Stimulated activated CD4-positive, alpha-beta T cell treated with anti-CD3 and anti-CD28 coated beads, TNF-alpha, amount 100 ng/mL, for 24 hours (primary cell): ENCODE measurements around the gene CDS2.

Source experiments
- DNase-seq, 3 experiments: peaks; one replicate each; pipeline ENCODE4 v3.0.0-alpha.2; 2020; ENCODE audit warnings: low read depth in 3 of 3

Gene CDS2

DNA sequence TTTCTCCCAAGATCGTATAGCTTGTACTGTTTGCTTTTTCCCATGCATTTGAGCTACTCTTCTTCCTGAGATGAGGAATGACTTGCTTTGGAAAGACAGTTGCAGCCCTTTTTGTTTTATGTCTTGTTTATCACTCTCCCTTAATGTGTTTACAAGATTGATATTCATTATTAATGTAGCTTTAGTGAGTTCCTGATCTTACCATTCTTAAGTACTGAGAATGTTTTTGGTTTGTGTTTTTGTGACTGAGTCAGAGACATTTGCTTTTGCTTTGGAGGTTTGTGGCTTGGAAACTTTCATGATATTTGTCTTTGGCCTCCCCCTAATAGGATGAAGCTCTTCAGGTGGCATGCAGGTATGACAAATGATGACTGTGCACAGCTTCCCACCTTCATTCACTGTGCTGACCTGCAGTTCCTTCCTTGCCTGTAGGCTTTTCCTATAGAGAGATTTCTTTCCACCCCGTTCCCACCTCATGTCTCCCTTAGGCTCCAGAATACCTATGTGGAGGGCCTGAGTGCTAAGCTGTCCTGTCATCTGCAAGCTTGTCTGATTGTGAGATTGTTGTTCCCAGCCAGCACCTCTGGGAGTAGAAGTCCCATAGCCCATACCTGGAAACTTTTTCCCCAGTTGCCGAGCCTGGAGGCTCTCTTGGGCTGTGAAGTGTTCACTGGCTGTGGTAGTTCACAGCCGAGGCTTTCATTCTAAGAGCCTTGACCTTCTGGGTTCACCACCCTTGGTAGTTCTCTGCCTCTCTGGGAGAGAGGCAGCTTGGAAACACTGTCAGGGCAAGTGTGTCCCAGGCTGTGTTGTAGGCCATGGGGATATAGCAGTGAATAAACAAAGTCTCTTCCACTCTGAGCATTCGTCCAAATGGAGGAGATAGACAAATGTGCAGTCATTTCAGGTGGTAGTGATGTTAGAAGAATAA is 27.1 kb downstream of the CDS2 start:
- DNase-seq = no peak

- no peak for DNase-seq
Observed at GRCh38 chr20:5154543-5154925, 27.7 kb downstream of the CDS2 start.

DNA sequence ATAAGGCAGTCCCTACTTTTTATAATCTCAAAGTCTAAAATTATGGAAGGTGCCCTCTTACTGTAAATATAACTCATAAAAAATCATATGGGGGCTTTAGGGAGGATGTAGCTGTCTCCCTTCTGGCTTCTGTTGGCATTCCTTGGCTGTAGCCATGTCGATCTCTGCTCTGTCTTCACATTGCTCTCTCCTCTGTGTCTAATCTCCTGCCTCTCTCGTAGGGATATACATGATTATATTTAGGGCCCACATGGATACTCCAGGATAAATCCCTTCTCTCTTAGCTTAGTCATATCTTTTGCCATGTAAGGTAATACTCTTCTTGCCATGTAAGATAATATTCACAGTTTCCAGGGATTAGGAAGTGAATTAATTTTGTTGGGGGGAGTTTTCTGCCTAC is 28.6 kb downstream of the CDS2 start:
- DNase-seq = no peak

DNA sequence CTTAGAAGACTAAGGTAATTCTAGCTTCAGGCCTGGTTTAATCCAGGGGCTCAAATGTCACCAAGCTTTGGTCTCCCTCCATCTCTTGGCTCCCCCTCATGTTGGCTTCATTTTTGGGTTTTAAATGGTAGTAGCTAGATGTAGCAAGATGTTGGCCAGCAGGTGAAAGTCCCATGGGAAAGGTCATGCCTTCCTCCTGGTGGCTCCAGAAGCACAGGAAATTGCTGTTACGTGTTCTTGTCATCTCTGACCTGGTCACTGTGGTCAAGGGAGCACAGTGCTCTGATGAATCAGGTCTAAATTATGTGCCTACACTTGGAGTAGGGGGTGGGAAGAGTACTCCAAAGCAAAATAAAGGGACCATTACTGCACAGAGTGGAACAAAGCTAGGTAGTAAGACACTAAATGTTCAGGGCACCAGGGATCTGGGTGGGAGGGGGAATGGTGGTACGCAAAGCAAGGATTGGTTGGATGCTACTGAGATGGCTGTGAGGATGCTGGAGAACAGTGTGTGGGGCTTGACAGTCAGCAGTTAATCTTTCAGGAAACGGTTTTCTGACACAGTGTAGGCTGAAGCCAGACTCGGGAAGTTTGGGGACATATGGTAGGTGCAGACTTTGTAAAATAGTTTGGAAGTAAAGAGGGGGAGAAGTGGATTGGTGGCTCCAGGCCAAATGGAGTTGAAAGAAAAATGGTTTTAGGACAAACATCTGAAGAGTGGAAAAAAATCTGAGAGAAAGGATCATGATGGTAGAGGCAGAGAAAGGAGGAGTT is 30.1 kb downstream of the CDS2 start:
- DNase-seq = no peak

DNA sequence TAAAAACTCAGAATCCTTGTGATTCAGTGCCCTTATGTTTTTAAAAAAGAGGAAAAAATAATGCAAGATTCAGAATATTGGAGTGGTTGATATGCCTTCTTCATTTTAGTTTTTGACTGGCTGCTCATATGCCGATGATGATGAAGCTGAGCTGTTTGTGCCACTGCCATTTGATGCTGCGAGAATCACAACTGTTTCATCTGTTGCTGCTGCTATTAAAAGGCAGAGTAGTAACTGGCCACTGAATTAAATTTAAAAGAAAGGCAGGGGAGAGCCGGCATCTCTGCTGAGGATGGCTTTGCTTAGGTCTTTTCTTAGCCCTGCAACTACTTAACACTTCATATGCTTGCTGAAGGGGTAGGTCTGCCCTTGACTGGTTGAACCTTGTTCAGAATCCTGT is 33.1 kb downstream of the CDS2 start:
- no peak for DNase-seq

- DNase-seq = no peak
Observed at GRCh38 chr20:5160882-5161281, 34.1 kb downstream of the CDS2 start.

DNA sequence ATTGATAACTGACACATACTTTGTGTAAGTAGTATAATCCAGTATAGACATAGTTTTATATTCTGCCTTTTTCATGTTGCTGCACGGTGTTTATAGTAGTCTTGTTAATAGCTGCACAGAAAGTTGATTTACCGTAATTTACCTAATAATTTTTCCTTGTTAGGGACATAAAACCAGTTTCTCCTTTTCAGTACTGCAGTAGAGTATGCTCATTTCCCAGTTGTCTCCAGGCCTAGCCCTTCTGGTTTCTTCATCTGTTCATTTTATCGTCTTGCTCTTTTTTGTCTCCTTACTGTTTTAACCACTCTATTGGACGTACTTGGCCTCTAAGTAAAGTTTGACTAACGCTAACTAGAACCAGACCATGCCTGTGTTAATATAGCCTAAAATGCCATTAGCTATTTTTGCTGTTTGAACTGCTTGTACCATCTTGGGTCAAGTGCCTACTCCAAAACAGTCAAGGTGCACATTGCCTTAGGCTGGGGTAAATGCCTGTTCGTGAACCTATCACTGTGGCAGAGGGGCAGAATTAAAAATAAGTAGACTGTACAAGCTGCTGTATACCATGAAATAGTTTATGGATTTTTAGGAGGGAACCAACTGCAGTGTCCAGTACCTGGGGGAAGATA is 34.8 kb downstream of the CDS2 start:
- DNase-seq = no peak

GRCh38 chr20:5164645-5165625 is 38.1 kb downstream of the CDS2 start:
- no peak for DNase-seq

DNA sequence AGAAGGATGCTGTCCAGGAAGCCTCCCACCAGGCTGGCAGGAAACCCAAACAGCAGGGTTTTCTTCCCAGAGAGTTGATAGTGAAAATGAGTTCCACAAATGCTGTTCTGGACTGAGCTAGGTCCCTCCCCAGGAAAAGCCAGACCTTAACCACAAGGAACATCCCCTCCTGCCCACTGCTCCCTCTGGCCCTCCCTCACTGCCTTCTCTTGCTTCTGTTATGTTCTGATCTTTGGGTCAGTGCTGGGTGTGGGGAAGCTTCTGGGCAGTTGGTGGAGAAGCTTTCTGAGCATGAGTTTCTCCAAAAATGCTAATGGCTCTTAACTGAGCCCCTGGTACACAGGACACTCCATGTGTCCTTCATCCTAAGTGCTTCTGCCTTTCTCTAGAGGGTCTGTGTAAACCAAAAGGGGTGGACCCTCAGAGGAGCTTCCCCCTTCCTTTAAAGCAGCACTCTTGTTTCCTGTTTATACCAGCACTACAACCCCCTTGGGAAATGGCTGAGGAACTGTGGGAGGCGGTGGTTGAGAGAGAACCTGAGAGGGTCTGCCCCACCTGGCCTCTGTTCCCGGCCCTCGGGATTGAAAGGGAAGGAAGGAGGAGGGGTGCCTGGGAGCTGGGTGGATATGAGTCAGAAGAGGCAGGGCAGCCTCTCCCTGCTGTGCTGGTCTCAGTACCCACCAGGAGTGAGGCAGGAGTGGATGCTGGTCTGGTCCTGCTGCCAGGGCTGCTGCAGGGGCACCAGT is 42.0 kb downstream of the CDS2 start:
- DNase-seq = no peak

DNA sequence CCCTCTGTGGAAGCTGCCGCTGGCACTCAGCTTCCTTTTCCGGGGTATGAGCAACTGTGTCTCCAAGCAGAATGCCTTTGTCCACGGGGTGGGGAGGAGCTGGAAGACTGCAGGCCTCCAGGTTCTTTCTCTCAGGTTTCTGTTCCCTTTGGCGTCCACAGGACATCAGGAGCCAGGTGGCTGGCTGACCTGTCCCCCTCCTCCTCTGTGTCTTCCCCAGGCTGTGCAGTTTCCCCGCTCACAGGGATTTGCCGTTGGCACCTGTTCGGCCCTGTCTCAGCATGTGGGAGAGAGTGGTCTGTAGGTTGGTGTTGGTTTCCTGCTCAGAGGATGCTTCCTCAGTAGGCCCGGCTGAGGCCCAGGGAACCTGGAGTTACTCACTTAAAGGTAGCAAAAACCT is 43.5 kb downstream of the CDS2 start:
- DNase-seq = no peak

GRCh38 chr20:5171064-5171789 is 44.4 kb downstream of the CDS2 start:
- no peak for DNase-seq

DNA sequence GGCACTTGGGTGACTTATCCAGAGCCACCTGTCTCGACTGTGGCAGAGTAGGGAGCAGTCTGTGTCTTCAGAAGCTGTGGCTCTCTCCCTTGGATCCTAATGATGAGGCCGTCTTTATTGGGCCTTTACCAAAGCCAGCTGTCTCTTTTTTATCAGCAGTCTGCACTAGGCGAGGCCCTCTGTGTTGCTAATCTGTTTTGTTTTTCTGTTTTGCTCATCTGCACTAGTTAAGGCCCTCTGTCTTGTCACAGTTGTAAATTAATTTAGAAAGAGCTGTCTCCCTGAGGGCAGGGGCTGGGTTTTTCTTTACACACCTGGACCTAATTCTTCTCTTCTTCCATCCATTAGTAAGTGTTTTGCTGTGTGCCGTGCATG is 45.0 kb downstream of the CDS2 start:
- no peak for DNase-seq

- DNase-seq = no peak
Observed at GRCh38 chr20:5172167-5172601, 45.4 kb downstream of the CDS2 start.

- DNase-seq = no peak
Observed at GRCh38 chr20:5172903-5173463, 46.2 kb downstream of the CDS2 start.

DNA sequence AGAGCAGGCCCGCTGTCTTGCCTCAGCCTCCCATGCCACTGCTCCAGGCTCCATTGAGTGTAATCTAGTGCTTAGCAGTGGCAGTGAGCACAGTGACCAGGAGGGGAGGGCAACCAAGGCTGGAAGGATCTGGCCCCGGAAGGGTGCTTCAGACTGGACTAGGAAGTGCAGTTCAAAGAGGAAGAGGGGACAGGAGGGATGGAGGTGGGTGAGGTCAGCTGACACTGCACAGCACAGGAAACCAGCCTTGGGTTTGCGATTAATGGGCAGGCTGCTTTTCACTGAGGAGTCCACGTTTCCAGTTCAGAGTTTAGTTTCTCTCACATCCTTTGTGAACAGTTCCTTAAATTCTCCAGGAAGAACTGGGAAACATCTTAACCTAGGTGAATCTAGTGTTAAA is 46.9 kb downstream of the CDS2 start:
- no peak for DNase-seq

DNA sequence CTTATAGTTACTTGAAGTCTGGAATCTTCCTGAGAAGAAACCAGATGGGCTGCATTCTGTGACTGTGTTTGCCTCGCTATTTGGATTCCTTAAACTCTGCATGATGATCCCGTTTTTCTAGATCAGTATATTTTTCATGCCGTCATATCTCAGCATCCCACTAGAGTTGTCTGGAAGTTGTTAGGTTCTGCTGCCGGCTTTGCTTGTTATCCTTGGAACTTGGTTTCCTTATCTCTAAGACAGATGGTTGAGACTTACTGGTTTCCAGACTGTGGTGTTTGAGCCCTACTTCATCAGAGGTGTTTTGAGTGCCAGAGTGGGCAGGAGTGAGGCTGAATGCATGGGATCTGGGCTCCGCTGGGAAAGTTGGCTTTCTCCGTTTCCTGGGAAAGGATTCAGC is 50.3 kb downstream of the CDS2 start:
- no peak for DNase-seq

DNA sequence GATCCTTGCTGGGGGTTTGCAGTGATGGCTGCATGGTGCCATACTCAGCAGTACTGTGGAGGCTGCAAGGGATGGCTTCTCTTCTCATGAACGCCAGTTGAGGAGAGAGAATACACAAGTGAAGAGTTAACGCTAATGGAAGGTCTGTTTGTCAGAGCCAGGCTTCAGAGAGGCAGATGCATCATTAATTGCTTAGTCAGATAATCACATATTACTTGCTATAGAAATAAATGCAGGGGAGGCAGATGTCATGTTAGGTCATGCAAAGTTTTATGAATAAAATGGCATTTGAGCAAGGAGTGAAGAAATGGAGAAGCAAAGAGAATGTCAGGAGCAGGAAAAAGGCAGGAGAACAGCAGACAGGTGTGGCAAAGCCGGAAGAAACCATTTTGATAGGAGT is 51.2 kb downstream of the CDS2 start:
- DNase-seq = no peak

DNA sequence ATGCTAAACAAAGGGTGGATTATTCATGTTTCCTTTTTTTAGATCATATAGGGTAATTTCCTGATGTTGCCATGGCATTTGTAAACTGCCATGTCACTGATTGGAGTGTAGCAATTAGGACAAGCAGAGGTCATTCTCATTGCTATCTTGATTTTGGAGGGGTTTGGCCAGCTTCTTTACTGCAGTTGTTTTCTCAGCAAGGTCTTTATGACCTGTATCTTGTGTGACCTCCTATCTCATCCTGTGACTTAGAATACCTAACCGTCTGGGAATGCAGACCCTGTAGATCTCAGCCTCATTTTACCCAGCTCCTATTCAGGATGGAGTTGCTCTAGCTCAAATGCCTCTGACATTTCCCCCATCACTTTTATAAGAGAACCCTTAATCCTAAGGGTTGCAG is 53.6 kb downstream of the CDS2 start:
- no peak for DNase-seq

DNA sequence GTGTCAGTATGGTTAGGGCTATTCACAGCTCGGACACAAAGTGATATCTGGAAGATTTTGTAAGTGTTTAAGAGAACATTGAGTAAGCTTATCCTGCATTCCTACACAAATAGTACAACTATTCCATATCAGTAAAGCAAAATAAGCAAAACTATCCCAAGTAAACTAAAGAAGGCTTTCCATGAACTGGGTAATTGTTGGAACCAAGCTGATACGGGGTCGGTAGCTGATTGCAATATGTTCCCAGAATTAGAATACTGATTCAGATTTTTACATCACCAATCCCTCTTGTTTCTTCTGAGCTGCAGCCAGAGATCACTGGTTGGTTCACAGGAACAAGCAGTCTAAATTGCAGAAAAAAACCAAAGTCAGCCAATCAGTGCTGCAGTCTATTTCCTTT is 54.1 kb downstream of the CDS2 start:
- DNase-seq = no peak

GRCh38 chr20:5181492-5181891 is 54.7 kb downstream of the CDS2 start:
- no peak for DNase-seq
